ENCODE results near the gene RIMBP2. TPM values are rescaled to one million over a fixed set of nuclear protein-coding genes. Genes with fewer than 3 reads are reported as not detected.

RIMBP2 gene
- total and polyA plus RNA-seq, 9 of the 15 experiments (the other 6 are each of a cell fraction or from before 2014, with no cell fraction given) = not detected

GRCh38 chr12:130687796-130688778 is 28.0 kb downstream of the RIMBP2 start:
- Histone ChIP-seq H3K36me3 (ENCODE audit: control insufficient read depth, insufficient read depth, low read length) (no peaks in the 10 kb centered on the region), H3K9me1 (ENCODE audit: control insufficient read depth, insufficient read depth, low read length) (no peaks in the 10 kb centered on the region), H3K27ac (ENCODE audit: extremely low read depth, low read depth, low read length) (no peak overlapping the region), H3K9ac (ENCODE audit: insufficient read depth in 1 of 2, low read depth in 2 of 2, low read length in 2 of 2) (no peak overlapping the region), H3K4me3 (no peak overlapping the region), H3K4me2 (ENCODE audit: insufficient read depth, low read length) (no peak overlapping the region), H4K20me1 (replicated peaks; ENCODE audit: control insufficient read depth, insufficient read depth, low read length) (no peaks in the 10 kb centered on the region), H3K27me3 (ENCODE audit: control insufficient read depth in 2 of 2, insufficient read depth in 2 of 2, low read length in 2 of 2) (peaks cover 49 to 69% of the 10 kb centered on the region in 2 experiments), H3K9me3 (replicated peaks; ENCODE audit: control insufficient read depth, insufficient read depth, low read depth, low read length) (no peaks in the 10 kb centered on the region), H3K4me1 (replicated peaks in 1 of 2; ENCODE audit: control insufficient read depth in 2 of 2, insufficient read depth in 2 of 2, low read length in 2 of 2) (peaks cover 0 to 4% of the 10 kb centered on the region in 2 experiments; a peak in 1 of 5 replicates), H2AFZ (ENCODE audit: low read depth, low read length) (no peak overlapping the region), H3K79me2 (ENCODE audit: control insufficient read depth, insufficient read depth, low read length) (no peaks in the 10 kb centered on the region)
- no TSS peak for BruUV-seq (replicated peaks)
- TF ChIP-seq GTF2F1 (IDR thresholded peaks at IDR 0.05; ENCODE audit: low read depth, low read length) (no peak), BRD4 (IDR thresholded peaks at IDR 0.05) (no peak), NCOR1 (IDR thresholded peaks at IDR 0.05) (no peak), PTRF (tag; IDR thresholded peaks at IDR 0.05) (no peak), TAF15 (IDR thresholded peaks at IDR 0.05; ENCODE audit: low read depth, low read length) (no peak), RUNX1 (IDR thresholded peaks at IDR 0.05; ENCODE audit: low read depth) (no peak), CGGBP1 (CRISPR knock-in tag; IDR thresholded peaks at IDR 0.05) (no peak)
- ATAC-seq = no peak
- POLR2A ChIA-PET = no interaction called here
- CTCF ChIA-PET (ENCODE audit: low intra/inter-chr PET ratio) = no interaction called here
- in situ Hi-C loops (cut with MboI) = no loop called here
- intact Hi-C loops (cut with micrococcal nuclease) = no loop called here
- WGBS (ENCODE audit: insufficient coverage, low coverage, missing lambda C conversion rate) = under 1% methylated on average over 20 of the region's 20 CpGs
- no peak for FAIRE-seq
- no peak for DNase-seq (ENCODE audit: extremely low read depth in 1 of 4, low spot score in 3 of 4)

Data from K562 (cell line).